ENCODE results near the gene PSME3. TPM values are rescaled to one million over a fixed set of nuclear protein-coding genes. Genes with fewer than 3 reads are reported as not detected.
"Not testable (repeated sequence)": the region's sequence is repeated elsewhere in the genome, so short reads cannot be mapped to it uniquely, and the experiment has no call there.

Gene PSME3
- total RNA-seq, 1 donor: 130 TPM

GRCh38 chr17:42866631-42867575 lies 33.7 kb downstream of the PSME3 start:
- no peak overlapping the region for H3K4me3 ChIP-seq (ENCODE audit: low read depth, low read length)
- no peak for TF ChIP-seq CTCF (IDR thresholded peaks at IDR 0.05; ENCODE audit: insufficient read depth, low read depth, low read length)
- no peak for DNase-seq (ENCODE audit: low read depth)

- not testable (repeated sequence) for H3K4me3 ChIP-seq (ENCODE audit: low read depth, low read length); DNase-seq (ENCODE audit: low read depth)
Observed at GRCh38 chr17:42867694-42868261, 34.6 kb downstream of the PSME3 start.

- TF ChIP-seq CTCF (IDR thresholded peaks at IDR 0.05; ENCODE audit: insufficient read depth, low read depth, low read length): no peak
- no peak overlapping the region for H3K4me3 ChIP-seq (ENCODE audit: low read depth, low read length)
- no peak for DNase-seq (ENCODE audit: low read depth)
Observed at GRCh38 chr17:42868338-42868737, 35.1 kb downstream of the PSME3 start.

- DNase-seq (ENCODE audit: low read depth): no peak
- no peak overlapping the region for H3K4me3 ChIP-seq (ENCODE audit: low read depth, low read length)
- TF ChIP-seq CTCF (IDR thresholded peaks at IDR 0.05; ENCODE audit: insufficient read depth, low read depth, low read length): no peak
Observed at GRCh38 chr17:42871647-42872046, 38.5 kb downstream of the PSME3 start.

GRCh38 chr17:42872251-42872965 lies 39.2 kb downstream of the PSME3 start:
- no peak for DNase-seq (ENCODE audit: low read depth)
- H3K4me3 ChIP-seq (ENCODE audit: low read depth, low read length): no peak overlapping the region
- no peak for TF ChIP-seq CTCF (IDR thresholded peaks at IDR 0.05; ENCODE audit: insufficient read depth, low read depth, low read length)

- DNase-seq (ENCODE audit: low read depth): no peak
- no peak overlapping the region for H3K4me3 ChIP-seq (ENCODE audit: low read depth, low read length)
- no peak for TF ChIP-seq CTCF (IDR thresholded peaks at IDR 0.05; ENCODE audit: insufficient read depth, low read depth, low read length)
Observed at GRCh38 chr17:42873315-42873714, 40.1 kb downstream of the PSME3 start.

GRCh38 chr17:42873932-42874695 lies 40.9 kb downstream of the PSME3 start:
- DNase-seq (ENCODE audit: low read depth); H3K4me3 ChIP-seq (ENCODE audit: low read depth, low read length): not testable (repeated sequence)
